Stomach (tissue), 4 donors: ENCODE measurements around the gene CSRP1.

Experiments used
- EP300 ChIP-seq: sonication (generic); formaldehyde crosslinking; IDR thresholded peaks from one replicate; pipeline ENCODE4 v1.6.1; 2017; ENCODE audit warnings: antibody characterized with exemption
- POLR2A ChIP-seq, 4 donors: fragments of 450-650 bp; IDR thresholded peaks; one replicate each; pipeline ENCODE4 v1.6.1; 2016; ENCODE audit warnings: antibody characterized with exemption in 4 of 4, control low read depth in 2 of 4, mild to moderate bottlenecking in 1 of 4, moderate library complexity in 1 of 4
- POLR2AphosphoS5 ChIP-seq, 3 donors: sonication (generic); formaldehyde crosslinking; IDR thresholded peaks; one replicate each; pipeline ENCODE4 v1.6.1; 2016; ENCODE audit warnings: antibody characterized with exemption in 3 of 3
- TF ChIP-seq, protein P1 (sequence below), 7 experiments: fragments of 450-650 bp in 4 of 7; fragments of 200-600 bp in 3 of 7; sonication (generic) in 3 of 7; IDR thresholded peaks; one replicate each; pipeline ENCODE4 v1.5.1; 2016 to 2019; ENCODE audit warnings: antibody characterized with exemption in 7 of 7, control low read depth in 2 of 7, mild to moderate bottlenecking in 1 of 7

DNA sequence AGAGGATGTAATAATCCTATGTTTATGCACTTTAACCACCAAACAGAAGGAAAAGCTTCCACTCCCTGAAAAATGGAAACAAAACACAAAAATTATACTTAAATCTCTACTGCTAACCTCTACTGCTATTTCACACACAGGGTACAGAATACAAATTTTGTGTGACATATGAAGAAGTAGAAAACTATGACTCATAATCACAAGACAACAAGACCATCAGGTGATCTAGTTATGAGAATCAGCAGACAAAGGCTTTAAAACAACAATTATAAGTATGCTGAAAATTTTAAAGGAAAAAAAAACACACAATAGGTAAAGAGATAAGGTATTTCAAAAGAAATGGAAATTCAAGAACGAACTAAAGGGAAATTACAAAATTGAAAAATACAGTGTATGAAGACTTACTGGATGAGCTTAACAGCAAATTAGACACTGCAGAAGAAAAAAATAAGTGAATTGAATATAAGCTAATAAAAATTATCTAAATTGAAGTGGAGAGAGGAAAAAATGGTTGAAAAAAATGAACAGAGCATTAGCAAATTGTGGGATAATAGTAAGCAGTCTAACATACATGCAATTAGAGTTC, 18.4 kb upstream of the CSRP1 start:
- TF ChIP-seq, protein P1, sequence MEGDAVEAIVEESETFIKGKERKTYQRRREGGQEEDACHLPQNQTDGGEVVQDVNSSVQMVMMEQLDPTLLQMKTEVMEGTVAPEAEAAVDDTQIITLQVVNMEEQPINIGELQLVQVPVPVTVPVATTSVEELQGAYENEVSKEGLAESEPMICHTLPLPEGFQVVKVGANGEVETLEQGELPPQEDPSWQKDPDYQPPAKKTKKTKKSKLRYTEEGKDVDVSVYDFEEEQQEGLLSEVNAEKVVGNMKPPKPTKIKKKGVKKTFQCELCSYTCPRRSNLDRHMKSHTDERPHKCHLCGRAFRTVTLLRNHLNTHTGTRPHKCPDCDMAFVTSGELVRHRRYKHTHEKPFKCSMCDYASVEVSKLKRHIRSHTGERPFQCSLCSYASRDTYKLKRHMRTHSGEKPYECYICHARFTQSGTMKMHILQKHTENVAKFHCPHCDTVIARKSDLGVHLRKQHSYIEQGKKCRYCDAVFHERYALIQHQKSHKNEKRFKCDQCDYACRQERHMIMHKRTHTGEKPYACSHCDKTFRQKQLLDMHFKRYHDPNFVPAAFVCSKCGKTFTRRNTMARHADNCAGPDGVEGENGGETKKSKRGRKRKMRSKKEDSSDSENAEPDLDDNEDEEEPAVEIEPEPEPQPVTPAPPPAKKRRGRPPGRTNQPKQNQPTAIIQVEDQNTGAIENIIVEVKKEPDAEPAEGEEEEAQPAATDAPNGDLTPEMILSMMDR (IDR thresholded peaks at IDR 0.05) = no peak
- no peak for TF ChIP-seq EP300
- no peak for TF ChIP-seq POLR2A (IDR thresholded peaks at IDR 0.05)
- no peak for TF ChIP-seq POLR2AphosphoS5 (IDR thresholded peaks at IDR 0.05)
